WERI-Rb-1 (cell line): ENCODE measurements around the gene BACH2.

Experiments
- DNase-seq: peaks from one replicate; pipeline ENCODE4 v3.0.0-alpha.2; 2020
- H3K27ac ChIP-seq: fragments of 250-450 bp; sonication (Bioruptor Pico); 2 replicates; pipeline ENCODE4 v1.5.1; 2020; ENCODE audit warnings: mild to moderate bottlenecking, moderate library complexity
- H3K27me3 ChIP-seq: fragments of 250-450 bp; sonication (Bioruptor Pico); 2 replicates; pipeline ENCODE4 v1.5.1; 2021; ENCODE audit warnings: mild to moderate bottlenecking, low read depth, moderate library complexity; ENCODE audit not compliant: insufficient read depth, severe bottlenecking
- H3K36me3 ChIP-seq: fragments of 250-450 bp; sonication (Bioruptor Pico); 2 replicates; pipeline ENCODE4 v1.5.1; 2020; ENCODE audit warnings: mild to moderate bottlenecking, moderate library complexity
- H3K4me3 ChIP-seq: 2 replicates; pipeline ENCODE4 v1.5.1; 2011; ENCODE audit warnings: low read depth, mild to moderate bottlenecking, control low read depth, low read length
- H3K9me3 ChIP-seq: fragments of 250-450 bp; sonication (Bioruptor Pico); 2 replicates; pipeline ENCODE4 v1.5.1; 2021; ENCODE audit warnings: mild to moderate bottlenecking, moderate library complexity; ENCODE audit not compliant: severe bottlenecking
- TF ChIP-seq, protein P1 (sequence below): IDR thresholded peaks from 2 replicates; pipeline ENCODE4 v1.5.1; 2011; ENCODE audit warnings: low read depth, mild to moderate bottlenecking, control low read depth, inconsistent platforms, low read length

The BACH2 gene

DNA sequence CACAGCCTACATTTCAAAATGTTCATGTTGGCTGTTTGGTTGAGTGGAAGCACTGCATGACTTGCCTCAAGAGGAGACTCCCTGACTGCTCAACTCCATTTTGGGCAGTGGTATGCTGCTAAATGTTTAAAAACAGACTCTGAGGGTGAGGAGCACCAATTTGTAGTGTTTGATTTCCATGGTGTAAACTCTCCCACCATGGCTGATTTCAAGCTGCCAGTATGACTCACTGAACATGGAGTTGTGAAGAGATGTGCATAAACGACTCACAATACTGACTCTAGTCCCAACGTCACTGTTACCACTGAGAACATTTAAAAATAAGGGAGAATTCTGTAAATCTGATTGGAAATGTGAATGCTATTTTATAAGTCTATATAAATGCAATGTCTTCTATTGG, 70.4 kb downstream of the BACH2 start:
- H3K27ac ChIP-seq, result no peak overlapping the region

DNA sequence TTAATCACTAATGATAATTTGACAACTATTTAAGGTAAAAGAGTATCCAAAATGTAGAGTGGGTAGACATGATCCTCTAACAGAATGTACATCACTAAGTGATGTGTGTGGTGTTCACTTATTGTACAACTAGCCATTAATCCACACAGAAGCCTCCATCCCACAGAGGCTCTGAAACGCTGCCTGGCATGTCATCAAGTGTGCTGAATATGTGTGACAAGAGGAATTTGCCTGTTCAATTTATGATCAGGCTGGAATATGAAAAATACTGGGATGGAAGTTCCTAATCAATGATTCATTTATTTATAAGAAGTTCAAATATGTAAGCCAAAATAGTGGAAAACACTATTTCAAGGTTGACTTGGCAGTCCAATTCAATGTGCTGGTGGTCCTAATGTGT, 72.4 kb downstream of the BACH2 start:
- peaks cover 5% of the 10 kb centered on the region for H3K9me3 ChIP-seq
- no peak overlapping the region for H3K4me3 ChIP-seq
- no peaks in the 10 kb centered on the region for H3K27me3 ChIP-seq
- no peak for DNase-seq
- H3K36me3 ChIP-seq, result no peaks in the 10 kb centered on the region
- H3K27ac ChIP-seq, result no peak overlapping the region
- TF ChIP-seq, protein P1, sequence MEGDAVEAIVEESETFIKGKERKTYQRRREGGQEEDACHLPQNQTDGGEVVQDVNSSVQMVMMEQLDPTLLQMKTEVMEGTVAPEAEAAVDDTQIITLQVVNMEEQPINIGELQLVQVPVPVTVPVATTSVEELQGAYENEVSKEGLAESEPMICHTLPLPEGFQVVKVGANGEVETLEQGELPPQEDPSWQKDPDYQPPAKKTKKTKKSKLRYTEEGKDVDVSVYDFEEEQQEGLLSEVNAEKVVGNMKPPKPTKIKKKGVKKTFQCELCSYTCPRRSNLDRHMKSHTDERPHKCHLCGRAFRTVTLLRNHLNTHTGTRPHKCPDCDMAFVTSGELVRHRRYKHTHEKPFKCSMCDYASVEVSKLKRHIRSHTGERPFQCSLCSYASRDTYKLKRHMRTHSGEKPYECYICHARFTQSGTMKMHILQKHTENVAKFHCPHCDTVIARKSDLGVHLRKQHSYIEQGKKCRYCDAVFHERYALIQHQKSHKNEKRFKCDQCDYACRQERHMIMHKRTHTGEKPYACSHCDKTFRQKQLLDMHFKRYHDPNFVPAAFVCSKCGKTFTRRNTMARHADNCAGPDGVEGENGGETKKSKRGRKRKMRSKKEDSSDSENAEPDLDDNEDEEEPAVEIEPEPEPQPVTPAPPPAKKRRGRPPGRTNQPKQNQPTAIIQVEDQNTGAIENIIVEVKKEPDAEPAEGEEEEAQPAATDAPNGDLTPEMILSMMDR, result no peak

More for the DNA sequence above, 70.4 kb downstream of the BACH2 start:
- Histone ChIP-seq H3K27me3 (no peaks in the 10 kb centered on the region), H3K4me3 (no peak overlapping the region), H3K9me3 (peaks cover 5% of the 10 kb centered on the region), H3K36me3 (no peaks in the 10 kb centered on the region)
- TF ChIP-seq, protein P1, result no peak
- DNase-seq, result no peak

DNA sequence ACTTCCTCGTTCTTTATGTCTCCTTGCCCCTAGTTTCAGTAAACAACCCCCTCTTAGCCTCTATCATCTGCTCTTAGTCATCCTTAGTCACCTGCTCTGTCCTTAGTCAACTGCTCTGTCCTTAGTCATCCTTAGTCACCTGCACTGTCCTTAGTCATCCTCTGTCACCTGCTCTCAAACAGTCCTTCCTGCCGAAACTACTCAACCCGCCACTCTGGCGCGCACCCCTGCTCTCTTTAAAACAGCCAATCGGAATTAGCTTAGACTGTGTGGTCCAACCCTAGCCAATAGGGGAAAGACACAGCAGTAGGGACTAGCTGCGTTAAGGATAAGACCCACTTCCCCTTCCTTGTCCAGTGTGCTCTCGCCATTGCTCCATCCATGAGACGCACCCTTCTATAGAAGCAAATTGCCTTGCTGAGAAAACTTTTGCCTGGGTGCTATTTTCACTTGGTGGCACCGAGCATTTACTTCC, 73.9 kb downstream of the BACH2 start:
- DNase-seq, result no peak
- no peak overlapping the region for H3K27ac ChIP-seq
- TF ChIP-seq, protein P1, result no peak
- H3K27me3 ChIP-seq, result no peaks in the 10 kb centered on the region
- no peaks in the 10 kb centered on the region for H3K36me3 ChIP-seq
- no peak overlapping the region for H3K4me3 ChIP-seq
- H3K9me3 ChIP-seq, result peaks cover 5% of the 10 kb centered on the region

DNA sequence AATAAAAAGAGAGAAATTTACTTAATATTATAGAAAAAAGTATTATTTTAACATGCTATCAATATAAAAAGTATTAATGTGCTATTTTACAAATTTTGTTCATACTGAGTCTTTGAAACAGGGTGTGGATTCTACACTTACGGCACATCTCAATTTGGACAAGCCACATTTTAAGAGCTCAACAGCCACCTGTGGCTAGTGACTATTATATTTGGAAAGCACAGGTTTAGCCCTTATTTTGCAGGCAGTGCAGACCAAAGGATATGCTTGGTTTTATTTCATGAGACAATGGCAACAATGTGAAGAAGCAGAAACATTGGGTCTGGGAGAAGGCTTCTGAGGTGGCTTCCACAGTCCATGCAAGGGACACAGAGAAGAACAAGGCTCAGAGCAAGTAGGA, 74.6 kb downstream of the BACH2 start:
- TF ChIP-seq, protein P1, result no peak
- no peak overlapping the region for H3K4me3 ChIP-seq
- no peaks in the 10 kb centered on the region for H3K36me3 ChIP-seq
- peaks cover 5% of the 10 kb centered on the region for H3K9me3 ChIP-seq
- H3K27ac ChIP-seq, result no peak overlapping the region
- H3K27me3 ChIP-seq, result no peaks in the 10 kb centered on the region
- no peak for DNase-seq

DNA sequence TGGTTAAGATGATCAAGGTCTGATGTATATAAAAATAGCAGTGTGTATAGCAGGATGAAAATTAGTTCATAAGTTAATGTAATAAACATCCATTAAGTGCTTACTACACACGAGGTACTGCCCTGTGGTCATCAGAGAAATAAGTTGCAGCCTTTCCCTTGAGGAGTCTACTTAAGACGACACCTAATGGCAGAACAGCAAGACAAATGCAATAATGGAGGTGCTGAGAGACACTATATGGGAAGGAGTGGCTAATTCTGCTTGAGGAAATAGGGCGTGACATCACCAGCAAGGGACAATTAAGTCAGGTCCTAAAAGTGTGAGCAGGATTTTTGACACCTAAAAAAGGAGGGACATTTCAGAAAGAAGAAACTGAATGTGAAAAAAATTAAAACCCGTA, 75.2 kb downstream of the BACH2 start:
- Histone ChIP-seq H3K36me3 (no peaks in the 10 kb centered on the region), H3K4me3 (no peak overlapping the region), H3K27me3 (no peaks in the 10 kb centered on the region), H3K27ac (no peak overlapping the region), H3K9me3 (peaks cover 5% of the 10 kb centered on the region)
- no peak for DNase-seq
- TF ChIP-seq, protein P1, result no peak

DNA sequence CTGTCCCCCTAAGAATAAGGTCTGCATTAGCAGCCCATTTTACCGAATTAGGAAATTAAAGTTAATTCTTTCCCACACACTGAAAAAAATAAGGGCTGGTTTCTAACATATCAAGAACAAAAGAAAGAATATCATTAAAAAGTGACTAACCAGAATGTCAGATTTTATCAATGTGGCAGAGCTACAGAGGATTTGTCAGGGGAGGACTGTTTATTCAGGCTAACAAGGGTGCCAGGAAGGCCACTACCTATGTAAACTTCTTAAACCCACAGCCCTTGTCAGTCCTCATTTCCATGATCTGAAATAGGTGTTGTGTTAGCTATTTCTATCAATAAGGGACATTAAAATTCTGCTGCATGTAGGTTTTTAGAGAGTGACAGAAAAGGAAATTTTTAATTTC, 76.4 kb downstream of the BACH2 start:
- TF ChIP-seq, protein P1, result no peak
- no peak overlapping the region for H3K27ac ChIP-seq
- no peaks in the 10 kb centered on the region for H3K36me3 ChIP-seq
- peaks cover 5% of the 10 kb centered on the region for H3K9me3 ChIP-seq
- no peaks in the 10 kb centered on the region for H3K27me3 ChIP-seq
- no peak overlapping the region for H3K4me3 ChIP-seq
- no peak for DNase-seq
